Activated CD8-positive, alpha-beta memory T cell treated with anti-CD3 and anti-CD28 coated beads for 4 hours (primary cell): ENCODE measurements around the gene HYAL1.

Experiments used
- DNase-seq, 2 donors: peaks; one replicate each; pipeline ENCODE4 v3.0.0-alpha.2; 2020; ENCODE audit warnings: low read depth in 2 of 2

Gene HYAL1

DNA sequence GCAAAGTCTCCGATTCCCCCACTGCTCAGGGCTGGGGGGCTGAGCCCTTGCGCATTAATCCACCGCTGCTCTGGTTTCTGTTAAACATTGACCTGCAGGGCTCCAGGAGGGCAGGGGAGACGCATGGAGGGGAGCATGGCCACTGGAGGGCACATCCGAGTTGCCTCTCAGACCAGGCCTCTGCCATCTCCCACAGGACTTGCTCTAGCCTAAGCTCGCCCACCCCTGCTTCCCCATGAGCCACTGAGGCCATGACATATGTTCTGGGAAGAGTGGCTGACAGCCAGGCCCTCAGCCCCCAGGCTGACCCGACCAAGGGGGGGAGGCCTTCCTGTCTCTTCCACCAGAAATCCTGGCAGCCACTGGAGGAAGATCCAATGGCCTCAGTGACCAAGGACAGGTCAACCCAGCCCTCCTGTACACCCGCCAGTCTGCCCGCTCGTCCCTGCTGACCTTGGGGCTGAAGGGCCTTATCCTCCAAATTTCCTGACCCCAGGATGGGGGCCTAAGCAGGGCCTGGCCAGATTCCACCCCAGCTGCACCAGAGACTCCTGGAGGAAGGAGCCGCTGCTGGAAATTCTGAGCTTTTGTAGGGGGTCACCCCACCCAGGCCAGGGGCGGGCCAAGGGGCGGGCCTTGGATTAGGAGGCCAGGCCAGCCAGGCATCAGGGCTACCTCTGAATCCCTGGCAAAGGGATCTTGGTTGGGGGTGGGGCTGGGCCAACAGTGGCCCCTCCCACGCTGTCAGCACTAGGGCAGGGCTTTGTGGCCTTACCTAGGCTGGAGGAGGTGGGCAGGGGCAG, at the start of gene HYAL1:
Gene HYAL1 (minus strand): TSS at position 562 of the 803 bp plus-strand sequence. CDS start 618 bp downstream, outside the sequence.
- no peak for DNase-seq

DNA sequence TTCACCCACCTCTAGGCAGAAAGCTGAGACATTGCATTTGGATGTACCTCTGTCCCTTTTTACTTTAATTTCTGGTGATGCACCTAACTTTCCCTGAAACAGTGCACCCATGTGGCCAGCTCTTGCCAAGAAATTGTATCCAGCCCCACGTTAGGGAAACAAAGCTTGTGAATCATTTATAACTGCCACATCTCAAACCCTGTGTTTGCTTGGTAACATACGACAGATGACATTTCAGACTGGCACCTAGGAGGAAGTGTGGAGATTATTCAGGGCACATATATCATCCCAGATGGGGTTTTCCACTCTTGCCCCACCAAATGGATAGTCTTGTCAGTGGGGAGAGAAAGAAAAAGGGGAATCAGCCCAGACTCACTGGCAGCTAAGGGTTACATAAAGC, 49.4 kb upstream of the HYAL1 start:
- DNase-seq = no peak

DNA sequence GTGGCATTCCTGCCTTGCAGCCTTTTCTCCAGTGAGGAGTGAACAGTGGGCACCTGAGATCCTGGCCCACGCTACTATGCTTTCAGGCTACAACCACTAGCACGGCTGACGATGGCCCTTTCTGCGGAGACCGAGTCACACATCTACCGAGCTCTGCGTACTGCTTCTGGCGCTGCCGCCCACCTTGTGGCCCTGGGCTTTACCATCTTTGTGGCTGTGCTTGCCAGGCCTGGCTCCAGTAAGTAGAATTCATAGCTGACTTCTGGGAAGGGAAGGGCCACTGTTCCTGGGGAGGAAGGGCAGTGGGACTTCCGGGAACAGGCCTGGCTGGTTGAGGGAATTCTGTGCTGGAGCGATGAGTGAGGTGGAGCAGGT, 47.9 kb upstream of the HYAL1 start:
- no peak for DNase-seq

DNA sequence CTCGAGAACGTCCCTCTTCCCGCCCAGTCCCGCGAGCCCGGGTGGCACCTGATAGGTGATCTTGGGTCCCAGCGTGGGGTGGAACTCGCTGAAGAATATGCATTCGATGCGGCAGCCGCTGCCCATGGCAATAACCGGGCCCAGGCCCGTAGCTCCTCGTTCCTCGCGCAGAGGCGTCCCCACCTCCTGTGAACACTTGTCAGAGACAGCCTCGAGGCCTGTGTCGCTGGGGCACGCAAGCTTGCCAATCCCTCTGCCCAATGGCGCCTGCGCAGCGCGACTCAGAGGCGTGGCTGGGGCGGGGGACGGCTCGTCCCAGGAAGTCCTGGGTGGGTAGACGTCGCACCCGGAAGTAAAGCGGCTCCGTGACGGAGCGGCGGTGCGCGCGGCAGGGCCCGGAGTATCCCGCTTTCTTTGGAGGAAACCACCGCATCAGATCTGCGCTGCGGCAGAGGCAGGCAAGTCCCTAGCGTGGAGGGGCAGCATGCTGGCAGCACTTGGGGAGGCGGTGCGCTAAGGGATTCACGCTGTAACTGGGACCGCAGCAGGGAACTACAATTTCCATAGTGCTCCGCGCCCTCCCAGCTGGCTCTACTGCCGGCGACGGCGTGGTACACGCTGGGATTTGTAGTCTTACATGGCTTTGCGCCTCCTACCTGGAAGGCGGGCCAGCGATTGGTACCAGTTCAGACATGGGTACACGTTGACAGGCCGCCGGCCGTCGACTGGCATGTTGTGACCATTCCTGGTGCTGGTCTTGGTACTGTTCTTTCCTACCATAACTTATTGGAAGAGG, 47.4 kb upstream of the HYAL1 start, which contains the start of the genes CYB561D2 and NPRL2:
Gene CYB561D2 (plus strand): TSS at position 336 of the 796 bp plus-strand sequence. CDS start 572 bp downstream, outside the sequence.
Gene NPRL2 (minus strand): TSS at position 249 of the 796 bp plus-strand sequence. CDS start 123 bp downstream, at position 126.
- peak; percentile 98 to 99 for DNase-seq

DNA sequence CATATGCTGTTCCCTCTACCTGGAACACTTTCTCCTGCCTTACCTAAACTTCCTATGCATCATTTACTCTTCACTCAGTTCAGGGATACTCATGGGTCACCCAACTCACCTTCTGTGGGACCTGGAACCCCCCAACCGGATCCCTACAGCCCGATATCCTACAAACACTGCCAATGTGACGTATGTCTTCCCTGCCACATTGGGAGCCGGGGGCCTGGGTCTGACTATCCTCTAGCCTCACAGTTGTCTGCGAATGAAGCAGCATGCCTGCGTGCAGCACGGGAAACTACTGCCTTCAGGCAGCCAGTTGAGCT, 46.8 kb upstream of the HYAL1 start:
- DNase-seq = no peak

GRCh38 chr3:50347187-50347813, 43.9 kb upstream of the HYAL1 start:
- peak; percentile 54 to 63 for DNase-seq

GRCh38 chr3:50345586-50346234, 42.3 kb upstream of the HYAL1 start, which contains the start of gene ZMYND10:
TSS of gene ZMYND10 (minus strand) at chr3:50345732. CDS start at chr3:50345579, 153 bp downstream.
- peak; percentile 35 to 45 for DNase-seq

GRCh38 chr3:50345008-50345407, 41.6 kb upstream of the HYAL1 start:
- no peak for DNase-seq

DNA sequence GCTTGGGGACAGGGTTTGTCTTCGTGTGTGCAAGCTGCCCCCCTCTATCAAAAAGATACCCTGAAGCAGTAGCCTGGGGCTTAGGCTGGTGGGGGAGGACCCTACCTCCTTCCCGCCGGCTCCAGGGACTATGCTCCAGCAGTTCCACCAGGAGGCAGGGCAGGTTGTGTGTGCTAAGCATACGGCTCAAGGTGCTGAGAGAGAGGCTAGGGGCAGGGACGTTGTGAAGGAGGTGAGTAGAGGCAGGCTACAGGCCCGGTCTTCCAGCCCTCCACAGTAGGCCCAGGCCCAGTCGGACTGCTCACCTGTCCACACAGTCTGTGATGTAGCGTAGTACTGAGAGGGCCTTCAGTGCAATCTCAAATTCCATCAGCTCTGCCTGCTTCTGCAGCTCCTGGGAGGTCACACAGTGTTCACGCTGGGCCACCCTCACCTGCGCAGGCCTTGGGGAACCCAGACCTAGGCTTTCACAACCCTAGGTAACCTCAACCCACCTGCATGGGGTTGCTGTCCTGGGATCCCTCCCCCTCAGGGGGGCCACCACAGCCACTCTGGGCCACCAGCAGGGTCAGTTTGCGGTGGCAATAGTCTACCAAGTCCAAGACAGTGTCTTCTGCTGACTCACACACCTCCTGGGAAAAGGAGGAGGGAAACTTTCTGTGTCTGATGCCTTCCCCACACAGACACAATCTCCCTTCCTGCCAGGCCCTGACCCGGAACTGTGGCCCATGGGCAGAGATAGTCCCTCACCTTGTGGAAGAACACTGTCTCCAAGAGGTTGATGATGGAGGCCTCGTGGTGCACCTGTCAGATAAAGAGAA, 39.6 kb upstream of the HYAL1 start:
- no peak for DNase-seq

DNA sequence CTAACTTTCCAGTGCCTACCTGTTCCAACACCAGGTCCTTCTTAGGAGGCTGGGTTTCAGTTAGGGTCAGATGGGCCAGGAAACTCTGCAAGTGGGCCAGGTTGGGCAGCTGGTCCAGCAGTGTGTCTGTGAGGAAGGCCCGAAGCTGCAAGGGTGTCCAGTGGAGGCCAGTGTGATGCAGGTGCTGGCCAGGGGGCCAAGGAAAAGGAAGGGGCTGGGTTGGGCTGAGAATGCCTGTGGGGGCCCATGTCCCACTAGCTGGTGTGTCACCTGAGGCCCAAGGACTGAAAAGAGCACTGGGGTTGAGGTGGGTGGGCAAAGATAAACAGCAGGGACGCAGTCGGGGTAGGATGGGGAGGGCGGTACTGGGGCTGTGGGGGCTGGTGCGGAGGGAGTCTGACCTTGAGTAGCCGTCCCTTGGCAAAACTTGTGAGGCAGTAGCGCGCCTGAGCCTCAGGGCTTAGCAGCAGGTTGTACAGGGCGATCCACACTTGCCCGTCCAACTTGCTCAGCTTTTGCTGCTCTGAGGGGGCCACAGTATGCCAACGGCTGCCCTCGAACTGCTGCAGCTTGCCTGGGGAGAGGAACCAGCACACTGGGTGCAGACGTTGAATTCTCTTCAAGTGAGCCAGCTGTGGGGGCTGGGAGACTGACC, 38.7 kb upstream of the HYAL1 start:
- DNase-seq = no peak

- DNase-seq = no peak
Measured at GRCh38 chr3:50341537-50341936, 38.2 kb upstream of the HYAL1 start.

DNA sequence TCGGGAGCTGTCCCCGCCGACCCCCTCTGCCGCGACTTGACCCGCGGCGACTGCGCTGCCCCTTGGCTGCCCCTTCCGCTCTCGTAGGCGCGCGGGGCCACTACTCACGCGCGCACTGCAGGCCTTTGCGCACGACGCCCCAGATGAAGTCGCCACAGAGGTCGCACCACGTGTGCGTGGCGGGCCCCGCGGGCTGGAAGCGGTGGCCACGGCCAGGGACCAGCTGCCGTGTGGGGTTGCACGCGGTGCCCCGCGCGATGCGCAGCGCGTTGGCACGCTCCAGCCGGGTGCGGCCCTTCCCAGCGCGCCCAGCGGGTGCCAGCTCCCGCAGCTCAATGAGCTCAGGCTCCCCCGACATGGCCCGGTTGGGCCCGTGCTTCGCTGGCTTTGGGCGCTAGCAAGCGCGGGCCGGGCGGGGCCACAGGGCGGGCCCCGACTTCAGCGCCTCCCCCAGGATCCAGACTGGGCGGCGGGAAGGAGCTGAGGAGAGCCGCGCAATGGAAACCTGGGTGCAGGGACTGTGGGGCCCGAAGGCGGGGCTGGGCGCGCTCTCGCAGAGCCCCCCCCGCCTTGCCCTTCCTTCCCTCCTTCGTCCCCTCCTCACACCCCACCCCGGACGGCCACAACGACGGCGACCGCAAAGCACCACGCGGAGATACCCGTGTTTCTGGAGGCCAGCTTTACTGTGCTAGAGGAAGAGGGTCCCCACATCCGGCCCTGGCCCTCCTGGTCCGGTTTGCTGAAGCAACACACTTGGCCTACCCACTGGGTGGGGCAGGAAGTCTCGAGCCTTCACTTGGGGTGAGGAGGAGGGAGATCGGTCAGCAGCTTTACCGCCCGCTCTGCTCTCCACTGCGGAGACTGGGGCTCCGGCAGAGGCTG, 37.3 kb upstream of the HYAL1 start, which contains the start of gene RASSF1:
Gene RASSF1 (minus strand): TSS at position 389 of the 882 bp plus-strand sequence. CDS start 31 bp downstream, at position 358.
- peak in 1 of 2 donors; percentile 41 for DNase-seq

DNA sequence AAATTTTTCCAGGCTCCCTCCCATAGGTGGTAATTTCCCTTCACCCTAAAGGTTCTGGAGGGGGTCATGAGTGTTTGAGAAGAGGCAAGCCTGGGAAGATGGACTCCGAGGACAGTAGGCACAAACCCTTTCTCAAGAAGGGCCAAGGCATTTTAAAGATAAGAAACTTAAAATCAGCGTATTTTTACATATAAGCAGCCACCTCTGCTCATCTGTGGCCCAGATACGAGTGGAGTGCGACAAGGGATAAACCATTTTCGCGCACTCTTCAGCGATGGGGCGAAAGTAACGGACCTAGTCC, 36.7 kb upstream of the HYAL1 start:
- no peak for DNase-seq

DNA sequence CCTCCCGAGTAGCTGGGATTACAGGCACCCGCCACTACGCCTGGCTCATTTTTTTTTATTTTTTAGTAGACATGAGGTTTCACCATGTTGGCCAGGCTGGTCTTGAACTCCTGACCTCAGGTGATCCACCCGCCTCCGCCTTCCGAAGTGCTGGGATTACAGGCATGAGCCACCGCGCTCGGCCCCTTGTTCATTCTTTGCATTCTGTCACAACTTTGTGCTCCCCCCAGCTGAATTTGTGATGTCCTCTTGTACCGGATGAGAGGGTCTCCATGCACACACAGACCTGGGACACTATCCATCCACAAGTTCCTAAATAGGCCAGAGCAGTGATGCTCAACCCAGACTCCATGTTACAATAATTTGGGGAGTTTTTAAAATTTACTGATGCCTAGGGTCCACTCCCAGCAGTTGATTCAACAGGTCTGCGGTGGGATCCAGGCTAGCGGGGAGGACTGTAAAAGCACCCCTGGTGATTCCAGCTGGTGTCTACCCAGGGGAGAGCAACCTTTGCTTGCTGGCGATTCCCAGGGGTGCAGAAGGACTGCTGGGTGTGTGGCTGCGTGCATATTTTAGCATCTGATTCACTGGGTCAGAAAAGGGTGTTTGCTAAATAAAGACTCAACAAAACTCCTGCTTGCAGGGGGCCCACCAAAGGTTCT, 36.2 kb upstream of the HYAL1 start:
- no peak for DNase-seq

DNA sequence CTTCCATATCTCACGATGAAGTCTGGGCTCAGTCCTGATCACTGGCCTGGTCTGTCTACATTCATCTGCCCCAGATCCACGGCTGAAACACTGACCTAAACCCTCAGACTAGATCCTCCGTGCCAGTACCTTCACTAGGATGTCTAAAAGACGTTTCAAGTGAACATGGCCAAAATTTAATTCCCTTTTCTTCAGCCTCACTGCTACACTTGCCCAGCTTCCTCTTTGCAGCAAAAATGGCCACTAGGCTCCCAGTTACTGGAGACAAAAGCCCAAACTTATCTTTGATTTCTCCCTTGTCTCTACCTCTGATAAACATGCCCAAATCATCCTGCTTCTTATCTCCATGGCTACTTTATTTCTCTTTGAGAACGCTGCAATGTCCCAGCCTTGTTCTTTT, 35.6 kb upstream of the HYAL1 start:
- DNase-seq = no peak

GRCh38 chr3:50337175-50337861, 33.9 kb upstream of the HYAL1 start:
- peak; percentile 89 to 93 for DNase-seq

DNA sequence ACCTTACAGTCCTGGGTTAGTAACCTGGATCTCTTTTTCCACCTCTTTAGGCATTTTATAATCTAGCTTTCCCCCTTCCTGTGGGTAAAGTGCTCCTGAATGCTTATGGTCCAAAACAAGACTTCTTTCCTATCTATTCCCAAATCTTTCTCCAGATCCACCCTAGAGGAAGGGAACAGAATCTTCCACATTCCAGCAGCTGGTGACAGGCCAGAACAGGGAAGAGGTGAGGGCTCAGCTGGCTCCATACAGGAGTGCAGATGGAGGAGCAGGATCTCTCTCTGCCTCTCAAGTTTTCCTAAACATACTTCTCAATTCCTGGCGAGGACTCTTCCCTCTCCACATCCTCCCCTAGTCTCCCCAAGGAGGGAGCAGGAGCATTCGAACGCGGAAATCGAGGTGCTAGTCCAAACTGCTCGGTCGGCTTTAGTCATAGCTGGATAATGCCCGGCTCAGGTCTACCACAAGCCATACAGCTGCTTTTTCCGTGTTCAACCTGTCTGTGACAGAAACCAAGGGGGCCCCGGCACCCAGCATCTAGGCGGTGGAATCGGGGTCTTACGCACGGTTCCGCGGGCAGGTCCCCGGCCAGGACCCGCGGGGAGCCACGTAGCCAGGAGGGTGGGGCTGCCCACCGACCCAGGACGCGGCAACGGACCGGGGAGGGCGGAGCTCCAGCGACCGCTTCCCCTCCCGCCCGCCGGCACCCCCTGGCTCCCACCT, 33.2 kb upstream of the HYAL1 start:
- DNase-seq = no peak
